Measurements from ENCODE around the gene PIK3R2.
A peak's percentile ranks its signal among the peaks of the same experiment; 100 is the strongest.

PIK3R2 gene

DNA sequence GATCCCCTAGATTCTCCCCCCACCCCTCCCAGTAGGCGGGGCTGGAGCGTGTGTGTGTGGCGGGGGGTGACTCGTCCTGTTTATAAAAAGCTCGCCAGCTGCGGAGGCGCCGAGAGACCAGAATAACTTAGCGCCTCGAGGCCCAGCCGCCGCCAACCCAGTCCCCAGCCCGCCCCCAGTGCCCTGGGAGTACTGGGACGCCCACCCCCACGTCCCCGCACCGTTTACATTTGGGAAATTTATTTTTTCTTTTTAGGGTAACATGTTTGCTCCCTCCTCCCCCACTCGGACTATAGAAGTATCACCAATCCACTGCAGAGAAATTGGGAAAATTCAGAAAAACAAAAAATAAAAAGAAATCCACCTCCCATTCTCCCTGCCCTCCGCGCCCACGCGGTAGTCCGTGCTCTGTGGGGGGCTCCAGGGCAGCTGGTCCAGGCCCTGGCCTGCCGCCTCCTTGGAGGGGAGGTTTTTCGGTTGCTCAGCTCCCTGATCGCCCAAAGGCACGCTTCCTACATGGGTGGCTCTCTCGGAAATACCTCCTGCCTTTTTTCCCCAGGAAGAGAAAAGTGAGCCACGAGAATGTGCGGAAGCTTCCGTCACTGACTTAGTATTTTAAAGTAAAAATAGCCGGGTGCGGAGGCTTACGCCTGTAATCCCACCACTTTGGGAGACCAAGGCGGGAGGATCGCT lies 52.4 kb downstream of the PIK3R2 start:
- no peak for TF ChIP-seq FOXM1 (IDR thresholded peaks at IDR 0.05; ENCODE audit: borderline replicate concordance, low read depth)
- no peak for TF ChIP-seq TAF1 (IDR thresholded peaks at IDR 0.05; ENCODE audit: low read depth)
- TF ChIP-seq, protein P1, sequence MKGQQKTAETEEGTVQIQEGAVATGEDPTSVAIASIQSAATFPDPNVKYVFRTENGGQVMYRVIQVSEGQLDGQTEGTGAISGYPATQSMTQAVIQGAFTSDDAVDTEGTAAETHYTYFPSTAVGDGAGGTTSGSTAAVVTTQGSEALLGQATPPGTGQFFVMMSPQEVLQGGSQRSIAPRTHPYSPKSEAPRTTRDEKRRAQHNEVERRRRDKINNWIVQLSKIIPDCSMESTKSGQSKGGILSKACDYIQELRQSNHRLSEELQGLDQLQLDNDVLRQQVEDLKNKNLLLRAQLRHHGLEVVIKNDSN (IDR thresholded peaks at IDR 0.05), result no peak
- no peak for TF ChIP-seq CEBPB (IDR thresholded peaks at IDR 0.05)
- no peak for TF ChIP-seq TCF12 (IDR thresholded peaks at IDR 0.05; ENCODE audit: low read depth)
- TF ChIP-seq EGR1 (IDR thresholded peaks at IDR 0.05), result no peak
- TF ChIP-seq NFIC (IDR thresholded peaks at IDR 0.05), result no peak
- TF ChIP-seq RAD21 (IDR thresholded peaks at IDR 0.05; ENCODE audit: low read depth), result no peak
- TF ChIP-seq TEAD4 (IDR thresholded peaks at IDR 0.05), result no peak
- no peak for TF ChIP-seq YY1 (IDR thresholded peaks at IDR 0.05; ENCODE audit: low read depth)
- TF ChIP-seq EP300 (IDR thresholded peaks at IDR 0.05; ENCODE audit: borderline replicate concordance), result no peak
- no peak for TF ChIP-seq ZBTB7A (IDR thresholded peaks at IDR 0.05; ENCODE audit: low read depth)
- TF ChIP-seq, protein P2, sequence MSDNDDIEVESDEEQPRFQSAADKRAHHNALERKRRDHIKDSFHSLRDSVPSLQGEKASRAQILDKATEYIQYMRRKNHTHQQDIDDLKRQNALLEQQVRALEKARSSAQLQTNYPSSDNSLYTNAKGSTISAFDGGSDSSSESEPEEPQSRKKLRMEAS (IDR thresholded peaks at IDR 0.05), result no peak
- TF ChIP-seq, protein P3, sequence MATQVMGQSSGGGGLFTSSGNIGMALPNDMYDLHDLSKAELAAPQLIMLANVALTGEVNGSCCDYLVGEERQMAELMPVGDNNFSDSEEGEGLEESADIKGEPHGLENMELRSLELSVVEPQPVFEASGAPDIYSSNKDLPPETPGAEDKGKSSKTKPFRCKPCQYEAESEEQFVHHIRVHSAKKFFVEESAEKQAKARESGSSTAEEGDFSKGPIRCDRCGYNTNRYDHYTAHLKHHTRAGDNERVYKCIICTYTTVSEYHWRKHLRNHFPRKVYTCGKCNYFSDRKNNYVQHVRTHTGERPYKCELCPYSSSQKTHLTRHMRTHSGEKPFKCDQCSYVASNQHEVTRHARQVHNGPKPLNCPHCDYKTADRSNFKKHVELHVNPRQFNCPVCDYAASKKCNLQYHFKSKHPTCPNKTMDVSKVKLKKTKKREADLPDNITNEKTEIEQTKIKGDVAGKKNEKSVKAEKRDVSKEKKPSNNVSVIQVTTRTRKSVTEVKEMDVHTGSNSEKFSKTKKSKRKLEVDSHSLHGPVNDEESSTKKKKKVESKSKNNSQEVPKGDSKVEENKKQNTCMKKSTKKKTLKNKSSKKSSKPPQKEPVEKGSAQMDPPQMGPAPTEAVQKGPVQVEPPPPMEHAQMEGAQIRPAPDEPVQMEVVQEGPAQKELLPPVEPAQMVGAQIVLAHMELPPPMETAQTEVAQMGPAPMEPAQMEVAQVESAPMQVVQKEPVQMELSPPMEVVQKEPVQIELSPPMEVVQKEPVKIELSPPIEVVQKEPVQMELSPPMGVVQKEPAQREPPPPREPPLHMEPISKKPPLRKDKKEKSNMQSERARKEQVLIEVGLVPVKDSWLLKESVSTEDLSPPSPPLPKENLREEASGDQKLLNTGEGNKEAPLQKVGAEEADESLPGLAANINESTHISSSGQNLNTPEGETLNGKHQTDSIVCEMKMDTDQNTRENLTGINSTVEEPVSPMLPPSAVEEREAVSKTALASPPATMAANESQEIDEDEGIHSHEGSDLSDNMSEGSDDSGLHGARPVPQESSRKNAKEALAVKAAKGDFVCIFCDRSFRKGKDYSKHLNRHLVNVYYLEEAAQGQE (IDR thresholded peaks at IDR 0.05; ENCODE audit: low read depth), result no peak
- TF ChIP-seq CREB1 (IDR thresholded peaks at IDR 0.05; ENCODE audit: low read depth), result no peak

DNA sequence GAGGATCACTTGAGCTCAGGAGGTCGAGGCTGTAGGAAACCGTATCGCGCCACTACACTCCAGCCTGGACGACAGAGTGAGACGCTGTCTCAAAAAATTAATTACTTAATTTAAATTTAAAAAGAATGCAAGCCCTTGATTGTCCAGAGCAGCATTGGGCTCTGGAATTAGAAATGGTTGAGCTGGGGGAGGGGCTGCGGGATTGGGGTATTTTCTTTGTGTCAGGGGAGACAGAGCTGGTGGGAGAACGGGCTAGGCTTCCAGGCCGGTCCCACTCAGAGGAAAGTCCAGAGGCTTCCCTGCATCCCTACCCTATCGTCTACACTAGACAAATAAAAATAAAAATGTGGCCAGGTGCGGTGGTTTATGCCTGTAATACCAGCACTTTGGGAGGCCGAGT lies 53.1 kb downstream of the PIK3R2 start:
- TF ChIP-seq TAF1 (IDR thresholded peaks at IDR 0.05; ENCODE audit: low read depth), result no peak
- no peak for TF ChIP-seq NFIC (IDR thresholded peaks at IDR 0.05)
- TF ChIP-seq ZBTB7A (IDR thresholded peaks at IDR 0.05; ENCODE audit: low read depth), result no peak
- TF ChIP-seq, protein P1 (IDR thresholded peaks at IDR 0.05), result no peak
- no peak for TF ChIP-seq YY1 (IDR thresholded peaks at IDR 0.05; ENCODE audit: low read depth)
- no peak for TF ChIP-seq EGR1 (IDR thresholded peaks at IDR 0.05)

DNA sequence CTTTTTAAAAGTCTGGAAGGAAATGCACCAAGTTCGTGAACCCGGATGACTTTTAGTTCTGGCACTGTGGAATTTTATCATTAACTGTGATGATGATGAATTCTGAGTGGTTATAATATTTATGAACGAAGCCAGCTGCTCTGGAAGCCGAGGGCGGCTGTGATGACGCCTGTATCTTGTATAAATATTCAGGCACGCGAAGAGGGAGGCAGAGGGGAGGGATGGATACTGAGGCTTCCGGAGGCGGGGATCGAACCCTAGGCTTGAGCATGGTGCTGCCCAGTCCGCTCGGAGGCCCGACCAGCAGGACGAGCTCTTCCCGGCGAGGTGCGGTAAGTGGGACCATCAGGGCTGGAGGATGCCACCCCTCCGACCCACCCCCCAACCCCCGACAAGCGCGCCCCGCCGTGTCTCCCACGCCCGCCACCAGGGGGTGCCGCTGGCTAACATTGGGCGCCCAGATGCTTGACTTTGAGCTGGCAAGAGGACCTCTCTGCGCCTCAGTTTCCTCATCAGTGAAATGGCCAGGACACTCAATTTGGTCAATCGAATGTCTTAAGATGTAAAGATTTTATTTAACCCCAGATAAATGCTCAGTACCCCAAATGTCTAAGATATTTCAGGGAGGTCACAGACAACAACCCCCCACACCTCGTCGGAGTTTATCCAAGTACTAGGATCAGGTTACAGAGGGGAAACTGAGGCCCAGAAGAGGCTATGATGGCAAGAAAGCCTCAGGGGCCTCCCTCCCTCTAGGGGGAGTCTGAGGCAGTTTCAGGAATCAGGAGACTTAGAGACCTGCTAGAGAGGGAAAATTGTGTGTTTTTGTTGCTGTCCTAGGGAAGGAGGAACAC lies 55.4 kb downstream of the PIK3R2 start:
- TF ChIP-seq NFIC (IDR thresholded peaks at IDR 0.05) (no peak), ZBTB7A (IDR thresholded peaks at IDR 0.05; ENCODE audit: low read depth) (peak; percentile 69; the same call in 1 of the 2 replicates), TEAD4 (IDR thresholded peaks at IDR 0.05) (no peak), YY1 (IDR thresholded peaks at IDR 0.05; ENCODE audit: low read depth) (no peak), RAD21 (IDR thresholded peaks at IDR 0.05; ENCODE audit: low read depth) (peak; percentile 83), TCF12 (IDR thresholded peaks at IDR 0.05; ENCODE audit: low read depth) (no peak), TAF1 (IDR thresholded peaks at IDR 0.05; ENCODE audit: low read depth) (no peak), CREB1 (IDR thresholded peaks at IDR 0.05; ENCODE audit: low read depth) (no peak), CEBPB (IDR thresholded peaks at IDR 0.05) (no peak), EGR1 (IDR thresholded peaks at IDR 0.05) (no peak)
- TF ChIP-seq, protein P3 (IDR thresholded peaks at IDR 0.05; ENCODE audit: low read depth), result no peak

DNA sequence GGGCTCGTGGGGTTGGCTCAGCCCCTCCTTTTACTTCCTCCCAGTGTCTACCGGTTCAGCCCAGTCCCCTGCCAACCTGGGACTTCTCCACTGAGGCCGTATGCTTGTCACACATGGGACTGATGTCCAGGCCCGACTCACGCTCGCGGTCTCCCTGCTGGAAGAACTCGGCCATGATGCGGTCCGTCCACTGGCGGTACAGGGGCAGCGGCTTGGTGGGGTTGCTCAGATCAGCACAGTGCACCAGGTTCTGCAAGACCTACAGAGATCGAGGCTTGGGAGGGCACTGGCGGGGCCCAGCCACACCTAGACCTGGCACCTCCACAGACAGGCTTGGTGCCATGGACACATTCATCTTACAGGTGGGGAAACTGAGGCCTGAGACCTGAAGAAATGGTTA lies 58.7 kb downstream of the PIK3R2 start:
- TF ChIP-seq TAF1 (IDR thresholded peaks at IDR 0.05; ENCODE audit: low read depth) (no peak), EP300 (IDR thresholded peaks at IDR 0.05; ENCODE audit: borderline replicate concordance) (no peak), FOXM1 (IDR thresholded peaks at IDR 0.05; ENCODE audit: borderline replicate concordance, low read depth) (no peak), ZBTB7A (IDR thresholded peaks at IDR 0.05; ENCODE audit: low read depth) (no peak), CEBPB (IDR thresholded peaks at IDR 0.05) (no peak), EGR1 (IDR thresholded peaks at IDR 0.05) (no peak), CREB1 (IDR thresholded peaks at IDR 0.05; ENCODE audit: low read depth) (no peak), RAD21 (IDR thresholded peaks at IDR 0.05; ENCODE audit: low read depth) (no peak), NFIC (IDR thresholded peaks at IDR 0.05) (no peak), YY1 (IDR thresholded peaks at IDR 0.05; ENCODE audit: low read depth) (no peak), TCF12 (IDR thresholded peaks at IDR 0.05; ENCODE audit: low read depth) (no peak), TEAD4 (IDR thresholded peaks at IDR 0.05) (no peak)
- TF ChIP-seq, protein P2 (IDR thresholded peaks at IDR 0.05), result no peak
- TF ChIP-seq, protein P1 (IDR thresholded peaks at IDR 0.05), result no peak
- TF ChIP-seq, protein P3 (IDR thresholded peaks at IDR 0.05; ENCODE audit: low read depth), result no peak
